ENCODE results near the gene RFTN2. TPM values are rescaled to one million over a fixed set of nuclear protein-coding genes. Genes with fewer than 3 reads are reported as not detected.

Gene RFTN2
- total and polyA plus RNA-seq, 2 of the 13 experiments (the other 11 are each of a cell fraction or from before 2014, with no cell fraction given): not detected

DNA sequence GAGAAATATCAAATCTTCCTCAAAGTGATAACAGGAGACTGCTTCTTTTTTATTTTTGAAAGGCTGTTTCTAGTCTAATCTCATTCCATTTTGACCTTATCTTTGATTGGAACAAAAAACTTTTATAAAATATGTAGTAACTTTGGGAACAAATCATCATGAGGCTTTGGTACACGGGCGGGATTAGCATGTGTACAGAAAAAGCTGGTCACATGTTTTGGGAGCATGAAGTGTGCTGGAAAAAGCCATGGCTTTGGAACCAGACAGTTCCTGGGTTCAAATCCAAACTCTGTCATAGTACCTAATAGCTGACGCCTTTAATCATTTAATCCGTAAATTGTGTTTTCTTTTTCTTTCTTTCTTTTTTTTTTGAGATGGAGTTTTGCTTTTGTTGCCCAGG is 78.2 kb downstream of the RFTN2 start:
- Histone ChIP-seq H3K9ac (ENCODE audit: insufficient read depth, low read depth, low read length) (no peak overlapping the region), H4K20me1 (ENCODE audit: insufficient read depth, low read length) (no peaks in the 10 kb centered on the region), H3K4me2 (ENCODE audit: low read depth, low read length) (no peak overlapping the region), H3K4me3 (replicated peaks in 1 of 3; ENCODE audit: insufficient read depth in 1 of 3, low read depth in 2 of 3, low read length in 3 of 3) (no peak overlapping the region), H2AFZ (ENCODE audit: low read length) (no peak overlapping the region), H3K36me3 (replicated peaks in 1 of 2; ENCODE audit: control insufficient read depth in 1 of 2, insufficient read depth in 2 of 2, low read length in 2 of 2) (no peaks in the 10 kb centered on the region), H3K27ac (ENCODE audit: extremely low read length, insufficient read depth, low read length) (no peak overlapping the region), H3K79me2 (ENCODE audit: insufficient read depth, low read length) (no peaks in the 10 kb centered on the region), H3K27me3 (ENCODE audit: control insufficient read depth in 1 of 2, insufficient read depth in 2 of 2, low read length in 2 of 2) (peaks cover 0 to 17% of the 10 kb centered on the region in 2 experiments; a peak in 2 of 5 replicates), H3K9me3 (ENCODE audit: low read length) (no peaks in the 10 kb centered on the region), H3K4me1 (ENCODE audit: insufficient read depth, low read length) (peaks cover 23% of the 10 kb centered on the region)
- BruUV-seq (replicated peaks): no TSS peak
- in situ Hi-C loops (cut with HindIII; ENCODE audit: extremely low pct_ligation_motif_present, low pct_unique_long_range_greater_than_20kb) (no loop called here), intact Hi-C loops (cut with micrococcal nuclease; ENCODE audit: unreplicated experiment) (loop anchor here (5.0 kb wide), 1 partner anchor 80 kb away; the partner anchor contains the start of gene MOB4)
- POLR2A ChIA-PET: no interaction called here
- no peak for ATAC-seq
- 73% methylated on average over 4 of the region's 4 CpGs for WGBS (ENCODE audit: low lambda C conversion rate)
- TF ChIP-seq RFXANK (CRISPR knock-in tag; IDR thresholded peaks at IDR 0.05): no peak
- TF ChIP-seq, protein P1, sequence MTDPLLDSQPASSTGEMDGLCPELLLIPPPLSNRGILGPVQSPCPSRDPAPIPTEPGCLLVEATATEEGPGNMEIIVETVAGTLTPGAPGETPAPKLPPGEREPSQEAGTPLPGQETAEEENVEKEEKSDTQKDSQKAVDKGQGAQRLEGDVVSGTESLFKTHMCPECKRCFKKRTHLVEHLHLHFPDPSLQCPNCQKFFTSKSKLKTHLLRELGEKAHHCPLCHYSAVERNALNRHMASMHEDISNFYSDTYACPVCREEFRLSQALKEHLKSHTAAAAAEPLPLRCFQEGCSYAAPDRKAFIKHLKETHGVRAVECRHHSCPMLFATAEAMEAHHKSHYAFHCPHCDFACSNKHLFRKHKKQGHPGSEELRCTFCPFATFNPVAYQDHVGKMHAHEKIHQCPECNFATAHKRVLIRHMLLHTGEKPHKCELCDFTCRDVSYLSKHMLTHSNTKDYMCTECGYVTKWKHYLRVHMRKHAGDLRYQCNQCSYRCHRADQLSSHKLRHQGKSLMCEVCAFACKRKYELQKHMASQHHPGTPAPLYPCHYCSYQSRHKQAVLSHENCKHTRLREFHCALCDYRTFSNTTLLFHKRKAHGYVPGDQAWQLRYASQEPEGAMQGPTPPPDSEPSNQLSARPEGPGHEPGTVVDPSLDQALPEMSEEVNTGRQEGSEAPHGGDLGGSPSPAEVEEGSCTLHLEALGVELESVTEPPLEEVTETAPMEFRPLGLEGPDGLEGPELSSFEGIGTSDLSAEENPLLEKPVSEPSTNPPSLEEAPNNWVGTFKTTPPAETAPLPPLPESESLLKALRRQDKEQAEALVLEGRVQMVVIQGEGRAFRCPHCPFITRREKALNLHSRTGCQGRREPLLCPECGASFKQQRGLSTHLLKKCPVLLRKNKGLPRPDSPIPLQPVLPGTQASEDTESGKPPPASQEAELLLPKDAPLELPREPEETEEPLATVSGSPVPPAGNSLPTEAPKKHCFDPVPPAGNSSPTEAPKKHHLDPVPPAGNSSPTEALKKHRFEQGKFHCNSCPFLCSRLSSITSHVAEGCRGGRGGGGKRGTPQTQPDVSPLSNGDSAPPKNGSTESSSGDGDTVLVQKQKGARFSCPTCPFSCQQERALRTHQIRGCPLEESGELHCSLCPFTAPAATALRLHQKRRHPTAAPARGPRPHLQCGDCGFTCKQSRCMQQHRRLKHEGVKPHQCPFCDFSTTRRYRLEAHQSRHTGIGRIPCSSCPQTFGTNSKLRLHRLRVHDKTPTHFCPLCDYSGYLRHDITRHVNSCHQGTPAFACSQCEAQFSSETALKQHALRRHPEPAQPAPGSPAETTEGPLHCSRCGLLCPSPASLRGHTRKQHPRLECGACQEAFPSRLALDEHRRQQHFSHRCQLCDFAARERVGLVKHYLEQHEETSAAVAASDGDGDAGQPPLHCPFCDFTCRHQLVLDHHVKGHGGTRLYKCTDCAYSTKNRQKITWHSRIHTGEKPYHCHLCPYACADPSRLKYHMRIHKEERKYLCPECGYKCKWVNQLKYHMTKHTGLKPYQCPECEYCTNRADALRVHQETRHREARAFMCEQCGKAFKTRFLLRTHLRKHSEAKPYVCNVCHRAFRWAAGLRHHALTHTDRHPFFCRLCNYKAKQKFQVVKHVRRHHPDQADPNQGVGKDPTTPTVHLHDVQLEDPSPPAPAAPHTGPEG (CRISPR knock-in tag; IDR thresholded peaks at IDR 0.05): no peak
- TF ChIP-seq DRAP1 (CRISPR knock-in tag; IDR thresholded peaks at IDR 0.05): no peak
- no peak for TF ChIP-seq RBAK (CRISPR knock-in tag; IDR thresholded peaks at IDR 0.05)
- TF ChIP-seq YEATS2 (CRISPR knock-in tag; IDR thresholded peaks at IDR 0.05; ENCODE audit: borderline replicate concordance): no peak
- no peak for TF ChIP-seq ZNF337 (CRISPR knock-in tag; IDR thresholded peaks at IDR 0.05; ENCODE audit: borderline replicate concordance, low read depth)
- no peak for TF ChIP-seq ZSCAN12 (CRISPR knock-in tag; IDR thresholded peaks at IDR 0.05)
- TF ChIP-seq FOXC1 (CRISPR knock-in tag; IDR thresholded peaks at IDR 0.05; ENCODE audit: borderline replicate concordance): no peak
- TF ChIP-seq, protein P2, sequence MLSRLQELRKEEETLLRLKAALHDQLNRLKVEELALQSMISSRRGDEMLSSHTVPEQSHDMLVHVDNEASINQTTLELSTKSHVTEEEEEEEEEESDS (CRISPR knock-in tag; IDR thresholded peaks at IDR 0.05; ENCODE audit: borderline replicate concordance): no peak
- TF ChIP-seq, protein P3, sequence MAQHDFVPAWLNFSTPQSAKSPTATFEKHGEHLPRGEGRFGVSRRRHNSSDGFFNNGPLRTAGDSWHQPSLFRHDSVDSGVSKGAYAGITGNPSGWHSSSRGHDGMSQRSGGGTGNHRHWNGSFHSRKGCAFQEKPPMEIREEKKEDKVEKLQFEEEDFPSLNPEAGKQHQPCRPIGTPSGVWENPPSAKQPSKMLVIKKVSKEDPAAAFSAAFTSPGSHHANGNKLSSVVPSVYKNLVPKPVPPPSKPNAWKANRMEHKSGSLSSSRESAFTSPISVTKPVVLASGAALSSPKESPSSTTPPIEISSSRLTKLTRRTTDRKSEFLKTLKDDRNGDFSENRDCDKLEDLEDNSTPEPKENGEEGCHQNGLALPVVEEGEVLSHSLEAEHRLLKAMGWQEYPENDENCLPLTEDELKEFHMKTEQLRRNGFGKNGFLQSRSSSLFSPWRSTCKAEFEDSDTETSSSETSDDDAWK (CRISPR knock-in tag; IDR thresholded peaks at IDR 0.05): no peak
- no peak for TF ChIP-seq ARID2 (CRISPR knock-in tag; IDR thresholded peaks at IDR 0.05; ENCODE audit: borderline replicate concordance)
- TF ChIP-seq ZBTB46 (CRISPR knock-in tag; IDR thresholded peaks at IDR 0.05; ENCODE audit: borderline replicate concordance): no peak
- TF ChIP-seq ZBTB20 (CRISPR knock-in tag; IDR thresholded peaks at IDR 0.05; ENCODE audit: borderline replicate concordance, low read depth): no peak
- TF ChIP-seq KLF15 (CRISPR knock-in tag; IDR thresholded peaks at IDR 0.05; ENCODE audit: borderline replicate concordance): no peak
- CTCF ChIA-PET (ENCODE audit: low intra/inter-chr PET ratio, low total read pairs): no interaction called here
- DNase-seq (ENCODE audit: low spot score): no peak
- FAIRE-seq: no peak

Data from HepG2 (cell line).